Measurements from ENCODE around the gene SPTBN1. TPM values are rescaled to one million over a fixed set of nuclear protein-coding genes. Genes with fewer than 3 reads are reported as not detected.

SPTBN1 gene
- total and polyA plus RNA-seq, 3 donors from 2014 or later: 143 to 366 (median 278) TPM

DNA sequence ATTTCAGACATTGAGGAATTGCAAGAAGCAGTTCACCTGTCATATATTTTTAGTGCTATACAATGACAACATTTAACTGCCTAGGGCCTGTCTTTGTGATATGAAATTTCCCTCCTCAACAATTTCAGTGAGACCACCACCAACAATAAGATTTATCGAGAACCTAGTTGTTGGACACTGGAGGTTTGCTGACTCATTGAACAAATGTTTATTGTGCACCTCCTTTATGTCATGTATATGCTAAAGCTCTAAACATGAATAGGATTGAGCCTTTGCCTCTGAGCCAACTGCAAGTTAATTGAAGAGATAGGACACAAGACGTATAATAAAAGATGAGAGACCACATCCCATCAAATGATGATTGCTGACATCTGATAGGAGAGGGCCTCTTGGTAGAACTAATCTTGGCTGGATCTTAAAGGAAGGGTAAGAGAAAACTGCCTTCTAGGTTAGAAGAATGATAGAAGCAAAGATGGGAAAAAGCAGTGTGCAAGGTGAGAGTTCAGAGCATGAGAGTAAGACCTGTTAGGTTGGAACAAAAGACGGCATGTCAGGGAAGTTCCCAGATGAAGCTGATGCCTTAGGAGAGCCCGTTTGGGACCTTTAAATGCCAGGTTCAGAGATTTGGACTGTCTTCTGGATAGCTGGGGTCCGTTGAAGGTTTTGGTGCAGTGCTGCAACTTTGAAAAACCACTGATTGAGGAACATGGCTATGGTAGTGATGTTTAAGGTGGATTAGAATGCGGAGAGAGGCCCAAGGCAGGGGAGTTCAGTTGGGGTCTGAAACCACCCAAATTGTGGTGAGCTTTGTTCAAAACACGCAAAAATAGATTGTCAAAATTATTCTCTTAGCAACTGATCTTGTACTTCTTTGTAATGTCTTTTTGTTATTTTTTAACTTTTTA is 134.3 kb downstream of the SPTBN1 start:
- Histone ChIP-seq H3K9me3 (no peaks in the 10 kb centered on the region), H3K4me1 (peaks cover 9% of the 10 kb centered on the region), H3K27me3 (no peaks in the 10 kb centered on the region), H3K27ac (no peak overlapping the region), H3K36me3 (ENCODE audit: low read depth, missing control alignments) (no peaks in the 10 kb centered on the region), H3K4me3 (no peak overlapping the region)
- no peak for DNase-seq
- WGBS, 2 donors: 81 to 85% methylated on average over 7 of the region's 7 CpGs
- intact Hi-C loops (cut with DNase I; ENCODE audit: low total_unique reads): no loop called here
- no peak for TF ChIP-seq CTCF (IDR thresholded peaks at IDR 0.05)
- no peak for TF ChIP-seq POLR2A (IDR thresholded peaks at IDR 0.05)

DNA sequence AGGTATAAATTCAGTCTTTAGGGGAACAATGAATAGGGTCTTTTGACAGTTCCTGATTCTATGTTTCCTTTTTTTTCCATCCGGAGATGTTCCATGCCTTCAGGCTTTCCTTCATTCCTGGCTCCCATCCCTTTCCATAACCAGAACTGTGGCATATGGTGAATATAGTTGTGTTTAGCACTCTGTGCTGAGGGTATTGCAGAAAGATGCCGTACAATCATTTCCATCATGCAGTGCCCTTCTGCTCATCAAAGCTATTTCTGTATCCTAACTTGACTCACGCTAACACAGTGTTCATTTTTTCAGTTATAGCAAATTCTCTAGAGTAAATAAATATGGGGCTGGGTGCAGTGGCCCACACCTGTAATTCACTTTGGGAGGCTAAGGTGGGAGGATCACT is 135.4 kb downstream of the SPTBN1 start:
- Histone ChIP-seq H3K9me3 (no peaks in the 10 kb centered on the region), H3K4me3 (no peak overlapping the region), H3K27ac (no peak overlapping the region), H3K27me3 (no peaks in the 10 kb centered on the region), H3K36me3 (ENCODE audit: low read depth, missing control alignments) (no peaks in the 10 kb centered on the region), H3K4me1 (peaks cover 20% of the 10 kb centered on the region)
- intact Hi-C loops (cut with DNase I; ENCODE audit: low total_unique reads): no loop called here
- no peak for DNase-seq
- 88 to 91% methylated on average over 3 of the region's 3 CpGs for WGBS, 2 donors
- TF ChIP-seq CTCF (IDR thresholded peaks at IDR 0.05) (no peak), POLR2A (IDR thresholded peaks at IDR 0.05) (no peak)

DNA sequence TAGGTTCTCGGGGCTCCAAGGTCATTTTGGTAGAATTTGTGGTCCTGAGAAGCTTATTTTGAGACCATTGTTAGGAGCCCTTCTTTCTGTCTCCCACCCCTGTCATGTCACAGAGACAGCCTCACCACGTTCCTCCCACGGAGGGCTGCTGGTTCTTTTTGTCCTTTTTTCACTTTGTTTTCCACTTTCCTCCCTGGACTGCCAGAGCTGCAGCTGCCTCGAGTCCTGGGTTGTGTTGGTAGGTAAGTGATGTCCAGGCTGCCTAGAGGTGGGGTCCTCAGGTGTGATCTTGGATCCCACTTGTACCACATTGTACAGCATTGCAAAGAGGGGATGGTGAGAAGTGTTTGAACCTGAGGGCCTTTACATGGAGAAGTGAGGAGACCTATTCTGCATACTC is 137.1 kb downstream of the SPTBN1 start:
- no peak overlapping the region for H3K4me3 ChIP-seq
- no peaks in the 10 kb centered on the region for H3K36me3 ChIP-seq (ENCODE audit: low read depth, missing control alignments)
- no peaks in the 10 kb centered on the region for H3K27me3 ChIP-seq
- peaks cover 29% of the 10 kb centered on the region for H3K4me1 ChIP-seq
- TF ChIP-seq POLR2A (IDR thresholded peaks at IDR 0.05): no peak
- no peak for TF ChIP-seq CTCF (IDR thresholded peaks at IDR 0.05)
- H3K9me3 ChIP-seq: no peaks in the 10 kb centered on the region
- WGBS, 2 donors: 79 to 87% methylated on average over 4 of the region's 4 CpGs
- no peak for DNase-seq
- intact Hi-C loops (cut with DNase I; ENCODE audit: low total_unique reads): no loop called here
- no peak overlapping the region for H3K27ac ChIP-seq

DNA sequence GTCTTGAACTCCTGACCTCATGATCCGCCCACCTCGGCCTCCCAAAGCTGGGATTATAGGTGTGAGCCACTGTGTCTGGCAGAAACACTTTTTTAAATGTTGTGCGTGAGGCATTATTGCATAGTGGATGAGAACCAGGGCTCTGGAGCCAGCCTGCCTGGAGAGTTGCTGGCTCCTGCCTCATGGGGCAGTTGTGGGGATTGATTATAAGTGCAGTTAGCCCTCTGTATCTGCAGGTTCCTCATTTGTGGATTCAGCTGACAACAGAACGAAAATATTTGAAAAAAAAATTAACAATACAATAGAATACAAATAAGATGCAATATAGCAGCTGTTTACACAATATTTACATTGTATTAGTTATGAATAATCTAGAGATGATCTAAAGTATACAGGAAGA is 137.9 kb downstream of the SPTBN1 start:
- intact Hi-C loops (cut with DNase I; ENCODE audit: low total_unique reads): no loop called here
- Histone ChIP-seq H3K4me1 (peaks cover 32% of the 10 kb centered on the region), H3K36me3 (ENCODE audit: low read depth, missing control alignments) (no peaks in the 10 kb centered on the region), H3K9me3 (no peaks in the 10 kb centered on the region), H3K4me3 (no peak overlapping the region), H3K27me3 (no peaks in the 10 kb centered on the region), H3K27ac (no peak overlapping the region)
- WGBS, 2 donors: 84 to 90% methylated on average over 4 of the region's 4 CpGs
- TF ChIP-seq CTCF (IDR thresholded peaks at IDR 0.05) (no peak), POLR2A (IDR thresholded peaks at IDR 0.05) (no peak)
- DNase-seq: no peak
